ENCODE results near the gene MRPL18. TPM values are rescaled to one million over a fixed set of nuclear protein-coding genes. Genes with fewer than 3 reads are reported as not detected.

MRPL18 gene
- polyA plus RNA-seq, 1 donor from 2014 or later: 105 TPM

DNA sequence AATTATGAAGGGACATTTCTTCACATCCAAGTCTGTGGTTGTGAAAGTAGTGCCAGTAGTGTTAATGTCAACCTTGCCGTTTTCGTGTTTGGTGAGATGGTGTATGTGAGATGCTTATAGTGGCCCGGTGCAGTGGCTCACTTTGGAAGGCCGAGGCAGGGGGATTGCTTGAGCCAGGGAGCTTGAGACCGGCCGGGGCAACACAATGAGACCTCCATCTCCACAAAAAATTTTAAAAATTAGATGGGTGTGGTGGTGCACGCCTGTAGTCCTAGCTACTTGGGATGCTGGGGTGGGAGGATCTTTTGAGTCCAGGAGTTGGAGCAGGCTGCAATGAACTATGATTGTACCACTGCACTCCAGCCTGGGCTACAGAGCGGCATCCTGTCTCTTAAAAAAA lies 47.2 kb downstream of the MRPL18 start:
- no peak overlapping the region for H3K27ac ChIP-seq (ENCODE audit: low read length)
- TF ChIP-seq REST (IDR thresholded peaks at IDR 0.05; ENCODE audit: borderline replicate concordance) (no peak), CTCF (IDR thresholded peaks at IDR 0.05; ENCODE audit: poor library complexity, severe bottlenecking) (no peak), EZH2 (IDR thresholded peaks at IDR 0.05; ENCODE audit: borderline replicate concordance, insufficient read depth, low read length, poor library complexity, severe bottlenecking) (no peak), SMC3 (conservative IDR thresholded peaks at IDR 0.05; ENCODE audit: poor library complexity) (no peak), EP300 (conservative IDR thresholded peaks at IDR 0.05; ENCODE audit: poor library complexity, severe bottlenecking) (no peak), TAF1 (IDR thresholded peaks at IDR 0.05; ENCODE audit: low read depth) (no peak), POLR2AphosphoS5 (IDR thresholded peaks at IDR 0.05) (no peak), RAD21 (conservative IDR thresholded peaks at IDR 0.05) (no peak), MXI1 (conservative IDR thresholded peaks at IDR 0.05; ENCODE audit: poor library complexity, severe bottlenecking) (no peak)
- no peaks in the 10 kb centered on the region for H3K27me3 ChIP-seq (ENCODE audit: insufficient read depth, low read depth, low read length)
- no peak overlapping the region for H3K4me2 ChIP-seq (ENCODE audit: low read length)
- no peak overlapping the region for H2AFZ ChIP-seq (ENCODE audit: low read depth, low read length)
- H3K9ac ChIP-seq (ENCODE audit: low read length): no peak overlapping the region
- H4K20me1 ChIP-seq (ENCODE audit: insufficient read depth): no peaks in the 10 kb centered on the region
- H3K36me3 ChIP-seq (ENCODE audit: insufficient read depth, low read length): no peaks in the 10 kb centered on the region
- no peaks in the 10 kb centered on the region for H3F3A ChIP-seq (ENCODE audit: insufficient read depth, low read length, poor library complexity, severe bottlenecking)
- no peaks in the 10 kb centered on the region for H3K79me2 ChIP-seq (replicated peaks; ENCODE audit: insufficient read depth, low read length)
- no peaks in the 10 kb centered on the region for H3K9me2 ChIP-seq (ENCODE audit: insufficient read depth, low read length)
- H3K4me3 ChIP-seq (ENCODE audit: low read length): no peak overlapping the region
- no peaks in the 10 kb centered on the region for H3K9me3 ChIP-seq (ENCODE audit: low read length)

- no peaks in the 10 kb centered on the region for H3K9me2 ChIP-seq (ENCODE audit: insufficient read depth, low read length)
- H3F3A ChIP-seq (ENCODE audit: insufficient read depth, low read length, poor library complexity, severe bottlenecking): no peaks in the 10 kb centered on the region
- H3K27me3 ChIP-seq (ENCODE audit: insufficient read depth, low read depth, low read length): no peaks in the 10 kb centered on the region
- H2AFZ ChIP-seq (ENCODE audit: low read depth, low read length): no peak overlapping the region
- no peak overlapping the region for H3K4me2 ChIP-seq (ENCODE audit: low read length)
- no peaks in the 10 kb centered on the region for H3K36me3 ChIP-seq (ENCODE audit: insufficient read depth, low read length)
- H3K9ac ChIP-seq (ENCODE audit: low read length): no peak overlapping the region
- H3K4me3 ChIP-seq (ENCODE audit: low read length): no peak overlapping the region
- H4K20me1 ChIP-seq (ENCODE audit: insufficient read depth): no peaks in the 10 kb centered on the region
- TF ChIP-seq POLR2AphosphoS5 (IDR thresholded peaks at IDR 0.05) (no peak), SMC3 (conservative IDR thresholded peaks at IDR 0.05; ENCODE audit: poor library complexity) (no peak), EP300 (conservative IDR thresholded peaks at IDR 0.05; ENCODE audit: poor library complexity, severe bottlenecking) (no peak), MXI1 (conservative IDR thresholded peaks at IDR 0.05; ENCODE audit: poor library complexity, severe bottlenecking) (no peak), EZH2 (IDR thresholded peaks at IDR 0.05; ENCODE audit: borderline replicate concordance, insufficient read depth, low read length, poor library complexity, severe bottlenecking) (no peak), RAD21 (conservative IDR thresholded peaks at IDR 0.05) (no peak), REST (IDR thresholded peaks at IDR 0.05; ENCODE audit: borderline replicate concordance) (no peak), TAF1 (IDR thresholded peaks at IDR 0.05; ENCODE audit: low read depth) (no peak)
- H3K27ac ChIP-seq (ENCODE audit: low read length): no peak overlapping the region
- H3K79me2 ChIP-seq (replicated peaks; ENCODE audit: insufficient read depth, low read length): no peaks in the 10 kb centered on the region
- no peaks in the 10 kb centered on the region for H3K9me3 ChIP-seq (ENCODE audit: low read length)
Measured at GRCh38 chr6:159838020-159838744, 47.9 kb downstream of the MRPL18 start.
